A549 (cell line): ENCODE results near the gene ESR2. TPM values are rescaled to one million over a fixed set of nuclear protein-coding genes. Genes with fewer than 3 reads are reported as not detected.

Source experiments
- ATAC-seq, 2 experiments: fragments of 200-7000 bp in 1 of 2; fragments of >200 bp in 1 of 2; cut with Nextera tagmentation in 1 of 2; cut with Tn5 transposase in 1 of 2; 3 replicates each; pipeline versions ENCODE4 v1.8.0 to v1.9.1; 2018 to 2020; ENCODE audit warnings: mild to moderate bottlenecking in 1 of 2, moderate library complexity in 1 of 2
- CTCF ChIA-PET: fragments of 300-600 bp; sonication (Branson Sonifier 250); formaldehyde crosslinking; extraction: SDS; loops from one replicate; lab custom pipeline; 2021; ENCODE audit warnings: antibody characterized with exemption, inconsistent platforms; lab: Yijun Ruan, JAX
- POLR2A ChIA-PET: fragments of 350-600 bp; formaldehyde crosslinking; extraction: SDS; loops from one replicate; lab custom pipeline; 2021; ENCODE audit warnings: antibody characterized with exemption, inconsistent platforms; lab: Yijun Ruan, JAX
- DNase-seq, 2 experiments: peaks; one replicate each; pipeline versions ENCODE4 v3.0.0 to v3.0.0-alpha.2; 2011 to 2016; ENCODE audit warnings: low read depth in 1 of 2, low spot score in 1 of 2
- FAIRE-seq: peaks from 2 replicates; lab custom pipeline; 2011; peaks lifted over from hg19 to GRCh38; lab: Jason Lieb, UNC
- H3K27ac ChIP-seq, 2 experiments: fragments of >200 bp; sonication (Bioruptor Twin); formaldehyde crosslinking; 3 replicates each; pipeline ENCODE4 v1.5.1; 2016 to 2017
- H3K4me1 ChIP-seq: fragments of >200 bp; sonication (Bioruptor Twin); formaldehyde crosslinking; 3 replicates; pipeline ENCODE4 v1.6.1; 2016
- H3K4me2 ChIP-seq: fragments of >200 bp; sonication (Bioruptor Twin); formaldehyde crosslinking; 3 replicates; pipeline ENCODE4 v1.6.1; 2016
- H3K4me3 ChIP-seq: fragments of >200 bp; sonication (Bioruptor Twin); formaldehyde crosslinking; 3 replicates; pipeline ENCODE4 v1.5.1; 2016
- H3K9me3 ChIP-seq: fragments of >200 bp; sonication (Bioruptor Twin); formaldehyde crosslinking; 3 replicates; pipeline ENCODE4 v1.6.1; 2016
- BHLHE40 ChIP-seq: IDR thresholded peaks from 2 replicates; pipeline ENCODE4 v1.6.1; 2012; ENCODE audit warnings: low read depth, low read length, inconsistent platforms
- CBX2 ChIP-seq: fragments of 200-600 bp; sonication (generic); IDR thresholded peaks from 2 replicates; pipeline ENCODE4 v1.6.1; 2016; ENCODE audit warnings: low read depth, mild to moderate bottlenecking, borderline replicate concordance
- CBX8 ChIP-seq: fragments of 200-600 bp; sonication (generic); IDR thresholded peaks from 2 replicates; pipeline ENCODE4 v1.6.1; 2016
- EHF ChIP-seq: fragments of 250-450 bp; sonication (Bioruptor Pico); IDR thresholded peaks from 2 replicates; pipeline ENCODE4 v1.5.0; 2020; ENCODE audit warnings: mild to moderate bottlenecking
- ELK1 ChIP-seq: fragments of 150-350 bp; IDR thresholded peaks from 2 replicates; pipeline ENCODE4 v1.6.1; 2014; ENCODE audit warnings: low read depth, mild to moderate bottlenecking, low read length
- FOSL2 ChIP-seq, 2 experiments: fragments of 450-650 bp in 1 of 2; fragments of >200 bp in 1 of 2; sonication (Bioruptor Twin) in 1 of 2; formaldehyde crosslinking; IDR thresholded peaks; 2 replicates each; pipeline versions ENCODE4 v1.5.0 to v1.6.1; 2016 to 2020; ENCODE audit warnings: mild to moderate bottlenecking in 1 of 2, moderate library complexity in 1 of 2
- FOXS1 ChIP-seq: fragments of 250-450 bp; sonication (Bioruptor Pico); IDR thresholded peaks from 2 replicates; pipeline ENCODE4 v1.5.0; 2020; ENCODE audit warnings: mild to moderate bottlenecking, moderate library complexity
- GATA3 ChIP-seq: IDR thresholded peaks from 2 replicates; pipeline ENCODE4 v1.6.1; 2012; ENCODE audit warnings: borderline replicate concordance
- HDAC2 ChIP-seq: fragments of 200-600 bp; sonication (generic); IDR thresholded peaks from 2 replicates; pipeline ENCODE4 v1.6.1; 2016
- HOXB13 ChIP-seq: fragments of 250-450 bp; sonication (Bioruptor Pico); IDR thresholded peaks from 2 replicates; pipeline ENCODE4 v1.5.0; 2020; ENCODE audit warnings: low read depth, mild to moderate bottlenecking, moderate library complexity
- HOXB5 ChIP-seq: fragments of 250-450 bp; sonication (Bioruptor Pico); IDR thresholded peaks from 2 replicates; pipeline ENCODE4 v1.5.0; 2020; ENCODE audit warnings: mild to moderate bottlenecking, moderate library complexity
- JUNB ChIP-seq: fragments of >200 bp; sonication (Bioruptor Twin); formaldehyde crosslinking; IDR thresholded peaks from 2 replicates; pipeline ENCODE4 v1.6.1; 2016
- KDM5A ChIP-seq: fragments of 200-600 bp; sonication (generic); IDR thresholded peaks from 2 replicates; pipeline ENCODE4 v1.6.1; 2016; ENCODE audit warnings: antibody characterized with exemption, mild to moderate bottlenecking
- MAFK ChIP-seq: fragments of 450-650 bp; IDR thresholded peaks from 2 replicates; pipeline ENCODE4 v1.6.1; 2014; ENCODE audit not compliant: partially characterized antibody
- MAZ ChIP-seq: fragments of 150-350 bp; IDR thresholded peaks from 2 replicates; pipeline ENCODE4 v1.6.1; 2014; ENCODE audit warnings: antibody characterized with exemption, low read depth, low read length, borderline replicate concordance
- NPAS2 ChIP-seq: fragments of 250-450 bp; sonication (Bioruptor Pico); IDR thresholded peaks from 2 replicates; pipeline ENCODE4 v1.8.0; 2022; ENCODE audit warnings: mild to moderate bottlenecking, moderate library complexity, borderline replicate concordance
- SREBF2 ChIP-seq: fragments of 450-650 bp; IDR thresholded peaks from 2 replicates; pipeline ENCODE4 v1.6.1; 2014; ENCODE audit warnings: mild to moderate bottlenecking, moderate library complexity
- TFCP2L1 ChIP-seq: fragments of 250-450 bp; sonication (Bioruptor Pico); IDR thresholded peaks from 2 replicates; pipeline ENCODE4 v1.5.0; 2021; ENCODE audit warnings: mild to moderate bottlenecking
- USF2 ChIP-seq: fragments of 450-650 bp; IDR thresholded peaks from 2 replicates; pipeline ENCODE4 v1.6.1; 2014; ENCODE audit warnings: antibody characterized with exemption
- ZFP36 ChIP-seq: fragments of 450-650 bp; IDR thresholded peaks from 2 replicates; pipeline ENCODE4 v1.6.1; 2014; ENCODE audit warnings: borderline replicate concordance; ENCODE audit not compliant: partially characterized antibody
- ZNF302 ChIP-seq: fragments of 250-450 bp; sonication (Bioruptor Pico); IDR thresholded peaks from 2 replicates; pipeline ENCODE4 v1.9.0; 2021; ENCODE audit warnings: inconsistent platforms, mild to moderate bottlenecking, moderate library complexity
- WGBS: methylation state at CpG from one replicate; pipeline ENCODE4 v1.1.6; 2017; ENCODE audit errors: missing lambda C conversion rate; 5-methylcytosine and 5-hydroxymethylcytosine counted together
- polyA plus RNA-seq, 4 experiments: library from polyadenylated mRNA; depleted of rRNA in 3 of 4; stranded (reverse); fragments of >200 nt; fragmentation: RNase III in 1 of 4; extraction: RNeasy Plus Mini Kit Qiagen cat#74134 plus additional on column Dnase treatment in 1 of 4; gene quantifications; 2 replicates in 3 of 4; 3 replicates in 1 of 4; pipeline ENCODE4 v1.2.3, GENCODE V29; 2011 to 2017
- TF ChIP-seq, protein P1 (sequence below): fragments of >200 bp; sonication (Bioruptor Twin); formaldehyde crosslinking; IDR thresholded peaks from 2 replicates; pipeline ENCODE4 v1.6.1; 2016
- TF ChIP-seq, protein P2 (sequence below): fragments of 200-600 bp; sonication (generic); IDR thresholded peaks from 2 replicates; pipeline ENCODE4 v1.6.1; 2016; ENCODE audit warnings: antibody characterized with exemption, mild to moderate bottlenecking, moderate library complexity

ESR2 gene
- polyA plus RNA-seq, 2 of the 4 experiments (the other 2 are of a cell fraction) = 0.05 to 0.06 TPM

DNA sequence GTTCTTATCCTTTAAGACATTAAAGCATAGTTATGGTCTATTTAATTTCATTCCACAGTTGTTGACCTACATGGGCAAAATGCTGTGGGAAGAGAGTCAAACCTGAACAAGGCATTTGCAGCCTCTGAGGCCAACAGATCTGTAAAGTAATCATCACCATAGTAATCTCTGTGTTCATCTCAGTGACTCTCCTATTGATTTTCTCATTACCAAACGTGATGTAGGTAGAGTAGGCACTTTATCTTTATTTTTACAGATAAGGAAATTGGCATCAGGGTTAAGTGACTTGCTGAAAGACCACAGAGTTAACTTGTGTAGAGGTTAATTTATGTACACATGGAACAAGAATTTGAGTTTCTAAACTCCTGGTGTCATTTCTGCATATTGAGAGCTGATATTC, 203.0 kb downstream of the ESR2 start:
- ChIA-PET CTCF (no interaction called here), POLR2A (no interaction called here)
- 73% methylated on average over 1 of the region's 1 CpG for WGBS
- ATAC-seq (no peak), DNase-seq (no peak), FAIRE-seq (no peak)
- Histone ChIP-seq H3K4me1 (peaks cover 6% of the 10 kb centered on the region; the same call in 1 of the 3 replicates), H3K9me3 (no peaks in the 10 kb centered on the region), H3K4me2 (no peak overlapping the region), H3K27ac (no peak overlapping the region), H3K4me3 (no peak overlapping the region)
- TF ChIP-seq MAFK (no peak), BHLHE40 (no peak), KDM5A (no peak), JUNB (no peak), FOSL2 (IDR thresholded peaks at IDR 0.05) (no peak), FOSL2 (CRISPR knock-in tag; IDR thresholded peaks at IDR 0.05) (no peak), HOXB5 (CRISPR knock-in tag) (no peak), EHF (no peak), HDAC2 (no peak), MAZ (no peak), FOXS1 (CRISPR knock-in tag) (no peak), HOXB13 (CRISPR knock-in tag) (no peak), ZNF302 (CRISPR knock-in tag) (no peak)
- TF ChIP-seq, protein P1, sequence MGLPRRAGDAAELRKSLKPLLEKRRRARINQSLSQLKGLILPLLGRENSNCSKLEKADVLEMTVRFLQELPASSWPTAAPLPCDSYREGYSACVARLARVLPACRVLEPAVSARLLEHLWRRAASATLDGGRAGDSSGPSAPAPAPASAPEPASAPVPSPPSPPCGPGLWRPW = no peak

GRCh38 chr14:64089920-64090319, 204.3 kb downstream of the ESR2 start:
- ATAC-seq (no peak), DNase-seq (no peak), FAIRE-seq (no peak)
- Histone ChIP-seq H3K9me3 (no peaks in the 10 kb centered on the region), H3K4me2 (no peak overlapping the region), H3K4me3 (no peak overlapping the region), H3K4me1 (peaks cover 6% of the 10 kb centered on the region; the same call in 1 of the 3 replicates), H3K27ac (no peak overlapping the region)
- ChIA-PET CTCF (no interaction called here), POLR2A (no interaction called here)
- TF ChIP-seq TFCP2L1 (CRISPR knock-in tag) (no peak), SREBF2 (no peak), ZFP36 (no peak), CBX8 (no peak), NPAS2 (CRISPR knock-in tag) (no peak), USF2 (no peak), ELK1 (no peak), GATA3 (no peak), MAFK (no peak), CBX2 (no peak)
- TF ChIP-seq, protein P1 = no peak
- TF ChIP-seq, protein P2, sequence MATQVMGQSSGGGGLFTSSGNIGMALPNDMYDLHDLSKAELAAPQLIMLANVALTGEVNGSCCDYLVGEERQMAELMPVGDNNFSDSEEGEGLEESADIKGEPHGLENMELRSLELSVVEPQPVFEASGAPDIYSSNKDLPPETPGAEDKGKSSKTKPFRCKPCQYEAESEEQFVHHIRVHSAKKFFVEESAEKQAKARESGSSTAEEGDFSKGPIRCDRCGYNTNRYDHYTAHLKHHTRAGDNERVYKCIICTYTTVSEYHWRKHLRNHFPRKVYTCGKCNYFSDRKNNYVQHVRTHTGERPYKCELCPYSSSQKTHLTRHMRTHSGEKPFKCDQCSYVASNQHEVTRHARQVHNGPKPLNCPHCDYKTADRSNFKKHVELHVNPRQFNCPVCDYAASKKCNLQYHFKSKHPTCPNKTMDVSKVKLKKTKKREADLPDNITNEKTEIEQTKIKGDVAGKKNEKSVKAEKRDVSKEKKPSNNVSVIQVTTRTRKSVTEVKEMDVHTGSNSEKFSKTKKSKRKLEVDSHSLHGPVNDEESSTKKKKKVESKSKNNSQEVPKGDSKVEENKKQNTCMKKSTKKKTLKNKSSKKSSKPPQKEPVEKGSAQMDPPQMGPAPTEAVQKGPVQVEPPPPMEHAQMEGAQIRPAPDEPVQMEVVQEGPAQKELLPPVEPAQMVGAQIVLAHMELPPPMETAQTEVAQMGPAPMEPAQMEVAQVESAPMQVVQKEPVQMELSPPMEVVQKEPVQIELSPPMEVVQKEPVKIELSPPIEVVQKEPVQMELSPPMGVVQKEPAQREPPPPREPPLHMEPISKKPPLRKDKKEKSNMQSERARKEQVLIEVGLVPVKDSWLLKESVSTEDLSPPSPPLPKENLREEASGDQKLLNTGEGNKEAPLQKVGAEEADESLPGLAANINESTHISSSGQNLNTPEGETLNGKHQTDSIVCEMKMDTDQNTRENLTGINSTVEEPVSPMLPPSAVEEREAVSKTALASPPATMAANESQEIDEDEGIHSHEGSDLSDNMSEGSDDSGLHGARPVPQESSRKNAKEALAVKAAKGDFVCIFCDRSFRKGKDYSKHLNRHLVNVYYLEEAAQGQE = no peak
- 62% methylated on average over 2 of the region's 2 CpGs for WGBS
